A549 (cell line): ENCODE measurements around the gene PODXL2. TPM values are rescaled to one million over a fixed set of nuclear protein-coding genes. Genes with fewer than 3 reads are reported as not detected.

Experiments
- ATAC-seq, 2 experiments: fragments of 200-7000 bp in 1 of 2; fragments of >200 bp in 1 of 2; cut with Nextera tagmentation in 1 of 2; cut with Tn5 transposase in 1 of 2; 3 replicates each; pipeline versions ENCODE4 v1.8.0 to v1.9.1; 2018 to 2020; ENCODE audit warnings: mild to moderate bottlenecking in 1 of 2, moderate library complexity in 1 of 2
- CTCF ChIA-PET: fragments of 300-600 bp; sonication (Branson Sonifier 250); formaldehyde crosslinking; extraction: SDS; loops from one replicate; lab custom pipeline; 2021; ENCODE audit warnings: antibody characterized with exemption, inconsistent platforms; lab: Yijun Ruan, JAX
- POLR2A ChIA-PET: fragments of 350-600 bp; formaldehyde crosslinking; extraction: SDS; loops from one replicate; lab custom pipeline; 2021; ENCODE audit warnings: antibody characterized with exemption, inconsistent platforms; lab: Yijun Ruan, JAX
- DNase-seq, 2 experiments: peaks; one replicate each; pipeline versions ENCODE4 v3.0.0 to v3.0.0-alpha.2; 2011 to 2016; ENCODE audit warnings: low read depth in 1 of 2, low spot score in 1 of 2
- FAIRE-seq: peaks from 2 replicates; lab custom pipeline; 2011; peaks lifted over from hg19 to GRCh38; lab: Jason Lieb, UNC
- H3K27ac ChIP-seq, 2 experiments: fragments of >200 bp; sonication (Bioruptor Twin); formaldehyde crosslinking; 3 replicates each; pipeline ENCODE4 v1.5.1; 2016 to 2017
- H3K4me1 ChIP-seq: fragments of >200 bp; sonication (Bioruptor Twin); formaldehyde crosslinking; 3 replicates; pipeline ENCODE4 v1.6.1; 2016
- H3K4me2 ChIP-seq: fragments of >200 bp; sonication (Bioruptor Twin); formaldehyde crosslinking; 3 replicates; pipeline ENCODE4 v1.6.1; 2016
- H3K4me3 ChIP-seq: fragments of >200 bp; sonication (Bioruptor Twin); formaldehyde crosslinking; 3 replicates; pipeline ENCODE4 v1.5.1; 2016
- H3K9me3 ChIP-seq: fragments of >200 bp; sonication (Bioruptor Twin); formaldehyde crosslinking; 3 replicates; pipeline ENCODE4 v1.6.1; 2016
- EHMT2 ChIP-seq: fragments of 200-600 bp; sonication (generic); IDR thresholded peaks from 2 replicates; pipeline ENCODE4 v1.6.1; 2016; ENCODE audit warnings: antibody characterized with exemption, low read depth, mild to moderate bottlenecking, moderate library complexity
- GATA3 ChIP-seq: IDR thresholded peaks from 2 replicates; pipeline ENCODE4 v1.6.1; 2012; ENCODE audit warnings: borderline replicate concordance
- HDAC2 ChIP-seq: fragments of 200-600 bp; sonication (generic); IDR thresholded peaks from 2 replicates; pipeline ENCODE4 v1.6.1; 2016
- HEYL ChIP-seq: fragments of 250-450 bp; sonication (Bioruptor Pico); IDR thresholded peaks from 2 replicates; pipeline ENCODE4 v1.8.0; 2021; ENCODE audit warnings: mild to moderate bottlenecking, moderate library complexity
- HOXA7 ChIP-seq: fragments of 250-450 bp; sonication (Bioruptor Pico); IDR thresholded peaks from 2 replicates; pipeline ENCODE4 v1.5.0; 2020; ENCODE audit warnings: mild to moderate bottlenecking, moderate library complexity
- HOXB5 ChIP-seq: fragments of 250-450 bp; sonication (Bioruptor Pico); IDR thresholded peaks from 2 replicates; pipeline ENCODE4 v1.5.0; 2020; ENCODE audit warnings: mild to moderate bottlenecking, moderate library complexity
- NPAS2 ChIP-seq: fragments of 250-450 bp; sonication (Bioruptor Pico); IDR thresholded peaks from 2 replicates; pipeline ENCODE4 v1.8.0; 2022; ENCODE audit warnings: mild to moderate bottlenecking, moderate library complexity, borderline replicate concordance
- RAD21 ChIP-seq, 2 experiments: fragments of >200 bp in 1 of 2; sonication (Bioruptor Twin) in 1 of 2; formaldehyde crosslinking in 1 of 2; IDR thresholded peaks in 1 of 2; conservative IDR thresholded peaks in 1 of 2; 2 replicates in 1 of 2; 3 replicates in 1 of 2; pipeline ENCODE4 v1.6.1; 2012 to 2018; ENCODE audit warnings: inconsistent platforms in 1 of 2
- RCOR1 ChIP-seq: fragments of 150-350 bp; IDR thresholded peaks from 2 replicates; pipeline ENCODE4 v1.6.1; 2014; ENCODE audit warnings: antibody characterized with exemption, low read length, low read depth
- ZC3H11A ChIP-seq: fragments of 450-650 bp; IDR thresholded peaks from 2 replicates; pipeline ENCODE4 v1.6.1; 2014; ENCODE audit warnings: antibody characterized with exemption, mild to moderate bottlenecking
- ZNF302 ChIP-seq: fragments of 250-450 bp; sonication (Bioruptor Pico); IDR thresholded peaks from 2 replicates; pipeline ENCODE4 v1.9.0; 2021; ENCODE audit warnings: inconsistent platforms, mild to moderate bottlenecking, moderate library complexity
- WGBS: methylation state at CpG from one replicate; pipeline ENCODE4 v1.1.6; 2017; ENCODE audit errors: missing lambda C conversion rate; 5-methylcytosine and 5-hydroxymethylcytosine counted together
- polyA plus RNA-seq, 4 experiments: library from polyadenylated mRNA; depleted of rRNA in 3 of 4; stranded (reverse); fragments of >200 nt; fragmentation: RNase III in 1 of 4; extraction: RNeasy Plus Mini Kit Qiagen cat#74134 plus additional on column Dnase treatment in 1 of 4; gene quantifications; 2 replicates in 3 of 4; 3 replicates in 1 of 4; pipeline ENCODE4 v1.2.3, GENCODE V29; 2011 to 2017
- TF ChIP-seq, protein P1 (sequence below): fragments of 450-650 bp; IDR thresholded peaks from 2 replicates; pipeline ENCODE4 v1.6.1; 2014; ENCODE audit warnings: antibody characterized with exemption
- TF ChIP-seq, protein P2 (sequence below): fragments of 200-600 bp; sonication (generic); IDR thresholded peaks from 2 replicates; pipeline ENCODE4 v1.6.1; 2016; ENCODE audit warnings: antibody characterized with exemption, mild to moderate bottlenecking, moderate library complexity
- TF ChIP-seq, protein P3 (sequence below): fragments of >200 bp; sonication (Bioruptor Twin); formaldehyde crosslinking; IDR thresholded peaks from 3 replicates; pipeline ENCODE4 v1.5.1; 2016

Gene PODXL2
- polyA plus RNA-seq, 2 of the 4 experiments (the other 2 are of a cell fraction), result 4.2 to 5.5 TPM

DNA sequence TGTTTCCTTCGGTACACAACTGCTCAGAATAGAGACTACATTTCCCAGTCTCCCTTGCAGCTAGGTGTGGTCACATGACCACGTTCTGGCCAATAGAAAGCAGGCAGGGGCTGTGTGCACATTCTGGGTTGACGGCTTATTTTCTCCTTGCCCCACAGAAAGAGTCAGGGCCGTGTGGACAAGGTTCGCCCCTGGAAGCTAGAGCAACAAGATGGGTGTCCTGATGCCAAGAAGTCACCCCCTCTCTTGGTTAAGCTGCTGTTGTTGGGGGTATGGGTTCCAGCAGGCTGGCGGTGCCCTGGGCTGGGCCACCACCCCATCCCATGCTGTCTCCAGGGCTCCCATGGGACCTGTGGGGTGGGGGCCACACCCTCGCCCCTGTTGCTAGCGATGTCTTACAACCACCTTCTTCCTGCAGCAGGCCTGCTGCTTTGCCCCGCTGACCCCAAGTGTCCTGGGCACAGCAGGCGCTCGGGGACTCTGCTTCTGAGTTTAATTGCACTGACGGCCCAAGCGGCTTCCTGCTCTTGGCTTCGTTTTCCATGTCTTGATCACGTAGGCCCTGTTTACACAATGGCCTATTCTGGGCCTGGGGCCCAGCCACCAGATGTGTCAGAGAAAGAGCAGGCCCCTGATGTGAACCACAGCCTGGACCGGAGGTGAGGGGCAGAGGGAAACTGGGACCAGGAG lies 68.7 kb downstream of the PODXL2 start:
- TF ChIP-seq, protein P1, sequence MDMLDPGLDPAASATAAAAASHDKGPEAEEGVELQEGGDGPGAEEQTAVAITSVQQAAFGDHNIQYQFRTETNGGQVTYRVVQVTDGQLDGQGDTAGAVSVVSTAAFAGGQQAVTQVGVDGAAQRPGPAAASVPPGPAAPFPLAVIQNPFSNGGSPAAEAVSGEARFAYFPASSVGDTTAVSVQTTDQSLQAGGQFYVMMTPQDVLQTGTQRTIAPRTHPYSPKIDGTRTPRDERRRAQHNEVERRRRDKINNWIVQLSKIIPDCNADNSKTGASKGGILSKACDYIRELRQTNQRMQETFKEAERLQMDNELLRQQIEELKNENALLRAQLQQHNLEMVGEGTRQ, result peak; percentile 80
- TF ChIP-seq HOXB5 (CRISPR knock-in tag), result no peak
- DNase-seq, result peak; percentile 28 to 71
- peak; percentile 66 to 85; a peak in 5 of 6 replicates for ATAC-seq
- peak overlapping the region; percentile 68 to 87; a peak in 5 of 6 replicates for H3K27ac ChIP-seq
- no peaks in the 10 kb centered on the region for H3K9me3 ChIP-seq
- no peak for FAIRE-seq
- H3K4me3 ChIP-seq, result no peak overlapping the region
- H3K4me2 ChIP-seq, result peak overlapping the region; percentile 46; the same call in 2 of the 3 replicates
- WGBS, result 56% methylated on average over 13 of the region's 16 CpGs
- ChIA-PET POLR2A (no interaction called here), CTCF (interaction anchor here (0.7 to 12.9 kb wide), 10 partner anchors 13 to 274 kb away, joined by 3 to 111 read pairs (median 4); partner anchors contain the start of gene MGLL)
- peaks cover 65% of the 10 kb centered on the region for H3K4me1 ChIP-seq

DNA sequence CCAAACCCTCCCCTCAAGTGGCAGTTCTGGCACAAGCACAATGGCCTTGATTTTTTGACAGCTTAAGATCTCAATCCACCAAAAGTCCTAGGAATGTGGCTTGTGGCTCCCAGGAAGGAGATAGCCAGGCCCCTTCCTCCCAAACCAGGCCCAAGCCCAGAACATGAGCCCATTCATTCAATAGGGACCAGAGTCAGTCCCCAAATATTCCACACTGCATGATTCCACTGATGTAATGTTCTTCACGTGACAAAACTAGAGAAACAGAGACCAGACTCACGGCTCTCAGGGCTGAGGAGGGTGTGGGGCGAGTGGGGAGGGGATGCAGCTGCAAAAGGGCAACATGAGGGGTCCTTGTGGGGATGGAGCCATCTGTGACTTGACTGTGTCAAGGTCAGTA lies 69.3 kb downstream of the PODXL2 start:
- POLR2A ChIA-PET, result no interaction called here
- ATAC-seq, result no peak

DNA sequence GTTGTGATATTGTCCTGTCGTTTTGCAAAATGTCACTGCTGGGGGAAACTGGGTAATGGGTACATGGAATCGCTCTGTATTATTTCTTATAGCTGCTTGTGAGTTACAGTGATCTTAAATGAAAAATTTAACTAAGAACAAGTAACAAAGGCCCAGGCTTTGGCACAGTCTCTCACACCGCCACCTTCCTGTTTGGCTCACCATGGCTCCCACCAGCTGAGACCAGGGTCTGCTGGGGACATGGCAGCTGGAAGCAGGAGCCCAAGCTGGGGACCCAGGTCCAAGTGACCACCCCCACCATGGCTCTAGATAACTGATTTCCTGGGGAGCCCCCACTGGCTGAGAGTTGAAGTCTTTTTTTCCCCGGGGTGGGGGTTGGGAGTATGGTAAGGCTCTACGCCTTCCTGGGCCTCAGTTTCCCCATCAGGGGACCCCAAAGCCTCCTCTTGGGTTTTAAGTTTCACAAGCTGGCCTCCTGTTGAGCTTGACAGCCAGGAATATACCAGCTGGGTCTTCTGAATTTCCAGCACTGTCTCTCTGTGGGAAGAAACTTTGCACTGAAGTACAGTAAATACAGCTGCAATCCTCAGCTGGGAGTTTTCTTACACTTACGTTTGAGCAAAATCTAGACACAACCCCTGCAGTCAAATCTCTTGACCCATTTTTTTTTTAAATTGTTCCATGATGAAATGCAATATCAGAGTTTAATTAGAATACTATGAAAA lies 69.9 kb downstream of the PODXL2 start:
- peak overlapping the region; percentile 6 to 87; a peak in 3 of 6 replicates for H3K27ac ChIP-seq
- FAIRE-seq (no peak), ATAC-seq (no peak), DNase-seq (no peak)
- TF ChIP-seq, protein P2, sequence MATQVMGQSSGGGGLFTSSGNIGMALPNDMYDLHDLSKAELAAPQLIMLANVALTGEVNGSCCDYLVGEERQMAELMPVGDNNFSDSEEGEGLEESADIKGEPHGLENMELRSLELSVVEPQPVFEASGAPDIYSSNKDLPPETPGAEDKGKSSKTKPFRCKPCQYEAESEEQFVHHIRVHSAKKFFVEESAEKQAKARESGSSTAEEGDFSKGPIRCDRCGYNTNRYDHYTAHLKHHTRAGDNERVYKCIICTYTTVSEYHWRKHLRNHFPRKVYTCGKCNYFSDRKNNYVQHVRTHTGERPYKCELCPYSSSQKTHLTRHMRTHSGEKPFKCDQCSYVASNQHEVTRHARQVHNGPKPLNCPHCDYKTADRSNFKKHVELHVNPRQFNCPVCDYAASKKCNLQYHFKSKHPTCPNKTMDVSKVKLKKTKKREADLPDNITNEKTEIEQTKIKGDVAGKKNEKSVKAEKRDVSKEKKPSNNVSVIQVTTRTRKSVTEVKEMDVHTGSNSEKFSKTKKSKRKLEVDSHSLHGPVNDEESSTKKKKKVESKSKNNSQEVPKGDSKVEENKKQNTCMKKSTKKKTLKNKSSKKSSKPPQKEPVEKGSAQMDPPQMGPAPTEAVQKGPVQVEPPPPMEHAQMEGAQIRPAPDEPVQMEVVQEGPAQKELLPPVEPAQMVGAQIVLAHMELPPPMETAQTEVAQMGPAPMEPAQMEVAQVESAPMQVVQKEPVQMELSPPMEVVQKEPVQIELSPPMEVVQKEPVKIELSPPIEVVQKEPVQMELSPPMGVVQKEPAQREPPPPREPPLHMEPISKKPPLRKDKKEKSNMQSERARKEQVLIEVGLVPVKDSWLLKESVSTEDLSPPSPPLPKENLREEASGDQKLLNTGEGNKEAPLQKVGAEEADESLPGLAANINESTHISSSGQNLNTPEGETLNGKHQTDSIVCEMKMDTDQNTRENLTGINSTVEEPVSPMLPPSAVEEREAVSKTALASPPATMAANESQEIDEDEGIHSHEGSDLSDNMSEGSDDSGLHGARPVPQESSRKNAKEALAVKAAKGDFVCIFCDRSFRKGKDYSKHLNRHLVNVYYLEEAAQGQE, result no peak
- no peak for TF ChIP-seq HDAC2
- TF ChIP-seq HEYL (CRISPR knock-in tag), result no peak
- TF ChIP-seq, protein P3, sequence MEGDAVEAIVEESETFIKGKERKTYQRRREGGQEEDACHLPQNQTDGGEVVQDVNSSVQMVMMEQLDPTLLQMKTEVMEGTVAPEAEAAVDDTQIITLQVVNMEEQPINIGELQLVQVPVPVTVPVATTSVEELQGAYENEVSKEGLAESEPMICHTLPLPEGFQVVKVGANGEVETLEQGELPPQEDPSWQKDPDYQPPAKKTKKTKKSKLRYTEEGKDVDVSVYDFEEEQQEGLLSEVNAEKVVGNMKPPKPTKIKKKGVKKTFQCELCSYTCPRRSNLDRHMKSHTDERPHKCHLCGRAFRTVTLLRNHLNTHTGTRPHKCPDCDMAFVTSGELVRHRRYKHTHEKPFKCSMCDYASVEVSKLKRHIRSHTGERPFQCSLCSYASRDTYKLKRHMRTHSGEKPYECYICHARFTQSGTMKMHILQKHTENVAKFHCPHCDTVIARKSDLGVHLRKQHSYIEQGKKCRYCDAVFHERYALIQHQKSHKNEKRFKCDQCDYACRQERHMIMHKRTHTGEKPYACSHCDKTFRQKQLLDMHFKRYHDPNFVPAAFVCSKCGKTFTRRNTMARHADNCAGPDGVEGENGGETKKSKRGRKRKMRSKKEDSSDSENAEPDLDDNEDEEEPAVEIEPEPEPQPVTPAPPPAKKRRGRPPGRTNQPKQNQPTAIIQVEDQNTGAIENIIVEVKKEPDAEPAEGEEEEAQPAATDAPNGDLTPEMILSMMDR, result no peak
- TF ChIP-seq NPAS2 (CRISPR knock-in tag), result no peak
- TF ChIP-seq EHMT2, result no peak
- TF ChIP-seq ZC3H11A, result no peak
- TF ChIP-seq HOXA7 (CRISPR knock-in tag), result no peak
- TF ChIP-seq RCOR1, result no peak
- TF ChIP-seq ZNF302, result no peak
- no peak for TF ChIP-seq GATA3
- H3K4me3 ChIP-seq, result no peak overlapping the region
- 69% methylated on average over 5 of the region's 6 CpGs for WGBS
- CTCF ChIA-PET, result interaction anchor here (0.8 to 12.9 kb wide), 4 partner anchors 15 to 435 kb away, joined by 3 to 111 read pairs (median 7); no protein-coding TSS in a partner anchor
- H3K4me2 ChIP-seq, result peak overlapping the region; percentile 14; the same call in 1 of the 3 replicates
- peaks cover 64% of the 10 kb centered on the region for H3K4me1 ChIP-seq
- peaks cover 2% of the 10 kb centered on the region; the same call in 1 of the 3 replicates for H3K9me3 ChIP-seq
- POLR2A ChIA-PET, result no interaction called here

More for the DNA sequence above, 69.3 kb downstream of the PODXL2 start:
- FAIRE-seq (no peak), DNase-seq (no peak)
- no peak overlapping the region for H3K4me2 ChIP-seq
- H3K4me1 ChIP-seq, result peaks cover 65% of the 10 kb centered on the region
- H3K27ac ChIP-seq, result peak overlapping the region; percentile 68 to 87; a peak in 3 of 6 replicates
- no peaks in the 10 kb centered on the region for H3K9me3 ChIP-seq
- TF ChIP-seq HOXA7 (CRISPR knock-in tag) (no peak), RAD21 (conservative IDR thresholded peaks at IDR 0.05 in 1 of 2, IDR thresholded peaks at IDR 0.05 in 1 of 2) (no peak)
- 96% methylated on average over 3 of the region's 3 CpGs for whole genome bisulfite sequencing
- no peak overlapping the region for H3K4me3 ChIP-seq
- CTCF ChIA-PET, result interaction anchor here (0.8 to 12.9 kb wide), 4 partner anchors 12 to 260 kb away, joined by 3 to 111 read pairs (median 9); partner anchors contain the start of gene MGLL
